ENCODE data around the gene DDX3X.

GRCh38 chrX:41327341-41327740 lies 6.6 kb upstream of the DDX3X start:
- TF ChIP-seq CTCF (IDR thresholded peaks at IDR 0.05) = no peak
- TF ChIP-seq EZH2 (IDR thresholded peaks at IDR 0.05; ENCODE audit: borderline replicate concordance, insufficient read depth, low read depth, low read length, poor library complexity, severe bottlenecking) = no peak
